OCI-LY3 (cell line): Measurements from ENCODE around the gene TAS2R19.
"Not testable (repeated sequence)": the region's sequence is repeated elsewhere in the genome, so short reads cannot be mapped to it uniquely, and the experiment has no call there.

ENCODE experiments used
- H2AFZ ChIP-seq: fragments of 200-600, 300-600 bp; shearing (Covaris generic); 2 replicates; pipeline ENCODE4 v1.6.0; 2014; ENCODE audit warnings: antibody characterized with exemption, low read depth, low read length
- H3K27ac ChIP-seq: fragments of 200-600, 300-600 bp; sonication (generic); 2 replicates; pipeline ENCODE4 v1.5.1; 2014; ENCODE audit warnings: mild to moderate bottlenecking, low read length, moderate library complexity, mixed read lengths
- H3K27me3 ChIP-seq: fragments of 200-600, 300-600 bp; sonication (generic); 2 replicates; pipeline ENCODE4 v1.6.1; 2014; ENCODE audit warnings: low read depth, low read length, mixed read lengths
- H3K36me3 ChIP-seq: fragments of 200-600, 300-600 bp; sonication (generic); replicated peaks from 2 replicates; pipeline ENCODE3; 2014; ENCODE audit warnings: low read depth, low read length, mixed read lengths
- H3K4me1 ChIP-seq: fragments of 300-600, 200-600 bp; sonication (generic); 2 replicates; pipeline ENCODE4 v1.6.1; 2014; ENCODE audit warnings: low read length, mixed read lengths
- H3K4me2 ChIP-seq: fragments of 200-600, 300-600 bp; sonication (generic); 2 replicates; pipeline ENCODE4 v1.6.1; 2014; ENCODE audit warnings: low read length, mixed read lengths
- H3K4me3 ChIP-seq: fragments of 300-600, 200-600 bp; sonication (generic); 2 replicates; pipeline ENCODE4 v1.5.1; 2014; ENCODE audit warnings: antibody characterized with exemption, mild to moderate bottlenecking, low read length, moderate library complexity
- H3K79me2 ChIP-seq: fragments of 300-600, 200-600 bp; shearing (Covaris generic); 2 replicates; pipeline ENCODE4 v1.6.1; 2014; ENCODE audit warnings: mild to moderate bottlenecking, low read length, mixed read lengths
- H3K9ac ChIP-seq: fragments of 300-600, 200-600 bp; shearing (Covaris generic); 2 replicates; pipeline ENCODE4 v1.6.0; 2014; ENCODE audit warnings: mild to moderate bottlenecking, low read length, moderate library complexity
- H3K9me3 ChIP-seq: fragments of 200-600, 300-600 bp; shearing (Covaris generic); 2 replicates; pipeline ENCODE4 v1.6.1; 2014; ENCODE audit warnings: low read length, mixed read lengths; ENCODE audit not compliant: insufficient read depth
- H4K20me1 ChIP-seq: fragments of 200-600, 300-600 bp; sonication (generic); 2 replicates; pipeline ENCODE4 v1.6.1; 2016; ENCODE audit warnings: low read length, mixed read lengths; ENCODE audit not compliant: insufficient read depth
- EZH2phosphoT487 ChIP-seq: fragments of 200-600 bp; shearing (Covaris generic); IDR thresholded peaks from 2 replicates; pipeline ENCODE4 v1.6.1; 2018; ENCODE audit warnings: antibody characterized with exemption, mixed run types, low read depth
- TF ChIP-seq, protein P1 (sequence below): fragments of 200-600, 300-600 bp; sonication (generic); IDR thresholded peaks from 2 replicates; pipeline ENCODE4 v1.5.1; 2014; ENCODE audit warnings: antibody characterized with exemption, low read length, low read depth

TAS2R19 gene

DNA sequence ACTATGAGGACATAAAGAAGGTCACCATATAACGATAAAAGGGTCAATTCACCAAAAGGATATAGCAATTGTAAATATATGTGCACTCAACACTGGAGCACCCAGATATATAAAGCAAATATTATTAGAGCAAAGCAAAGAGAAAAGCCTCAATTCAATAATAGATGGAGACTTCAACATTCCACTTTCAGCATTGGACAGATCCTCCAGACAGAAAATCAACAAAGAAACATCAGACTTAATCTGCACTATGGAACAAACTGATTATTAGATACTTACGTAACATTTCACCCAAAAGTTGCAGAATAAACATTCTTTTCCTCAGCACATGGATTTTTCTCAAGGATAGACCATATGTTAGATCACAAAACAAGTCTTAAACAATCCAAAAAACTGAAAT lies 18.9 kb upstream of the TAS2R19 start:
- not testable (repeated sequence) for H4K20me1 ChIP-seq, H3K9me3 ChIP-seq, H3K4me3 ChIP-seq, H3K79me2 ChIP-seq, H3K4me2 ChIP-seq, H3K9ac ChIP-seq, H3K4me1 ChIP-seq, H3K27ac ChIP-seq, H3K27me3 ChIP-seq, H2AFZ ChIP-seq
- H3K36me3 ChIP-seq: peaks cover 15% of the 10 kb centered on the region

DNA sequence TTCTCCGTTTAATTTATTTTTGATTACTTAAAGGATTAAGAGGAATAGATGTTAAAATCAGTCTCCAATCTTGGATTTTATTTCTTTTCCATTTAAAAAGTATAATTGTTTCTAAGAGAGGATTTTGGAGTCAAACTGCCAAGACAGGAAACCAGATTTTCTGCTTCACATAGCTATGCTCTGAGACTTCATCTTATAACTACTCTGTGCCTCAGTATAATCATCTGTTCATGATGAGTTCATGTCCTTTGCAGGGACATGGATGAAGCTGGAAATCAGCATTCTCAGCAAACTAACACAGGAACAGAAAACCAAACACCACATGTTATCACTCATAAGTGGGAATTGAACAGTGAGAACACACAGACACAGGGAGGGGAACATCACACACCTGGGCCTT lies 17.7 kb upstream of the TAS2R19 start:
- Histone ChIP-seq H3K9ac (no peak overlapping the region), H3K79me2 (peaks cover 8% of the 10 kb centered on the region; the same call in 1 of the 2 replicates), H3K27ac (no peak overlapping the region), H3K27me3 (no peaks in the 10 kb centered on the region), H3K36me3 (peaks cover 15% of the 10 kb centered on the region), H4K20me1 (no peaks in the 10 kb centered on the region), H3K4me2 (no peak overlapping the region), H2AFZ (no peak overlapping the region), H3K4me1 (no peaks in the 10 kb centered on the region), H3K9me3 (no peaks in the 10 kb centered on the region), H3K4me3 (no peak overlapping the region)
- no peak for TF ChIP-seq EZH2phosphoT487
- TF ChIP-seq, protein P1, sequence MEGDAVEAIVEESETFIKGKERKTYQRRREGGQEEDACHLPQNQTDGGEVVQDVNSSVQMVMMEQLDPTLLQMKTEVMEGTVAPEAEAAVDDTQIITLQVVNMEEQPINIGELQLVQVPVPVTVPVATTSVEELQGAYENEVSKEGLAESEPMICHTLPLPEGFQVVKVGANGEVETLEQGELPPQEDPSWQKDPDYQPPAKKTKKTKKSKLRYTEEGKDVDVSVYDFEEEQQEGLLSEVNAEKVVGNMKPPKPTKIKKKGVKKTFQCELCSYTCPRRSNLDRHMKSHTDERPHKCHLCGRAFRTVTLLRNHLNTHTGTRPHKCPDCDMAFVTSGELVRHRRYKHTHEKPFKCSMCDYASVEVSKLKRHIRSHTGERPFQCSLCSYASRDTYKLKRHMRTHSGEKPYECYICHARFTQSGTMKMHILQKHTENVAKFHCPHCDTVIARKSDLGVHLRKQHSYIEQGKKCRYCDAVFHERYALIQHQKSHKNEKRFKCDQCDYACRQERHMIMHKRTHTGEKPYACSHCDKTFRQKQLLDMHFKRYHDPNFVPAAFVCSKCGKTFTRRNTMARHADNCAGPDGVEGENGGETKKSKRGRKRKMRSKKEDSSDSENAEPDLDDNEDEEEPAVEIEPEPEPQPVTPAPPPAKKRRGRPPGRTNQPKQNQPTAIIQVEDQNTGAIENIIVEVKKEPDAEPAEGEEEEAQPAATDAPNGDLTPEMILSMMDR: no peak

DNA sequence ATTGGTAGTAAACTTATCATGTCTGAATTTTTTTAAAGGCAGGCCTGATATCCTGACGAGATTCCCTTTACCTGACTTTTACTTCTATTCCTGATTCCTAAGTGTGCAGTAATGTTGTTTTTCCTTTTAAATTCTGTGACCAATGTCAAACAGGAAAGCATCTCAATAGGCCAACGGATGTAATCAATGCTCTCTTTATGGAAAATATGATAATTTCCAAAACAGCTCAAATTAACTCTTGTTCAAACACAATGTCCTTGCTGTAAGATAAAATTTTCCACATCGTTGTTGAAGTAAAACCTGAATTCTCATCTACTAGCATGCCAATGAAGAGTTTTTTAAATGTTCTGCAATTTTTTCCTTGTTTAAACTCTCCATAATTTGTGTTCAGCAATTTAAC lies 16.8 kb upstream of the TAS2R19 start:
- no peak overlapping the region for H2AFZ ChIP-seq
- H3K79me2 ChIP-seq: peaks cover 8% of the 10 kb centered on the region; the same call in 1 of the 2 replicates
- no peak overlapping the region for H3K4me2 ChIP-seq

DNA sequence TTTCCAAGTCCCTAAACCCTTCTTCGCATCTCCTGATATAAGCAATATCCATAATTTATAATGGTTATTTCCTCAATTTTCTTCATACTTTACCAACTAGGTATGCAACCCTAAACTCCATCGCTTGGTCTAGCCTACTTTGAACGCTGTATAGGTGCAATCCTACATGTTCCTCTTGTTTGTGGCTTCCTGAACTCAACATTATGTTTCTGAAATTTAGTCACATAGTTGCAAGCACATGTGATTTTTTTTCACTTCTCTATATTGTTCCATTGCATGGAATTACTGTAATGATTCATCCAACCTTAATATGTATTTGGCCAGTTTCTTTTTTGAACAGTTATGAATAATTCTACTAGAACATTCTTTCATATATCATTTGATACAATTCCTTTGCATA lies 11.5 kb upstream of the TAS2R19 start:
- H4K20me1 ChIP-seq, H3K9ac ChIP-seq, H3K27ac ChIP-seq, H3K27me3 ChIP-seq, H2AFZ ChIP-seq, H3K9me3 ChIP-seq, H3K4me1 ChIP-seq, H3K4me2 ChIP-seq, H3K79me2 ChIP-seq, H3K36me3 ChIP-seq, H3K4me3 ChIP-seq: not testable (repeated sequence)

More for the DNA sequence above, 16.8 kb upstream of the TAS2R19 start:
- Histone ChIP-seq H3K9ac (no peak overlapping the region), H3K9me3 (no peaks in the 10 kb centered on the region), H3K4me1 (no peaks in the 10 kb centered on the region), H3K27ac (no peak overlapping the region), H4K20me1 (no peaks in the 10 kb centered on the region), H3K27me3 (no peaks in the 10 kb centered on the region), H3K4me3 (no peak overlapping the region), H3K36me3 (peaks cover 9% of the 10 kb centered on the region)
- TF ChIP-seq EZH2phosphoT487: no peak
- TF ChIP-seq, protein P1: no peak

DNA sequence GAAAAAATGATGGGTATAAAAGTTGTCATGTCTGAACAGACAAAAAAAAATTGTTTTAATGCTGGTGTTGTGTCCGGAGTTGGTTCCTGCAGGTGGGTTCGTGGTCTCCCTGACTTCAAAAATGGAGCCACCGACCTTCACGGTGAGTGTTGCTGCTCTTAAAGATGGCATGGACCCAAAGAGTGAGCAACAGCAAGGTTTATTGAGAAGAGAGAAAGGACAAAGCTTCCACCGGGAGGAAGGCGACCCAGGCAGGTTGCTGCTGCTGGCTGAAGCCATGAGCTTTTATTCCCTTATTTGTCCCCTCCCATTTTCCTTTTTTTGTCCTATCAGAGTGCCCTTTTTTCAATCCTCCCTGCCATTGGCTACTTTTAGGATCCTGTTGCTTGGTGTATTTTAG lies 8.9 kb upstream of the TAS2R19 start, which contains the start of gene TAS2R31:
Gene TAS2R31 (minus strand): TSS at position 101 of the 400 bp plus-strand sequence. CDS start 72 bp downstream, at position 29.
- Histone ChIP-seq H3K27me3 (no peaks in the 10 kb centered on the region), H3K9ac (no peak within 1 kb of the TSS), H3K27ac (no peak within 1 kb of the TSS), H3K9me3 (no peaks in the 10 kb centered on the region), H3K4me1 (no peaks in the 10 kb centered on the region), H3K79me2 (no peaks in the 10 kb centered on the region), H3K4me3 (no peak within 1 kb of the TSS), H3K4me2 (no peak within 1 kb of the TSS), H3K36me3 (no peaks in the 10 kb centered on the region), H4K20me1 (no peaks in the 10 kb centered on the region), H2AFZ (no peak within 1 kb of the TSS)
- TF ChIP-seq, protein P1: no peak
- no peak for TF ChIP-seq EZH2phosphoT487
